ENCODE data around the gene BHLHE40.

The BHLHE40 gene

GRCh38 chr3:5004319-5005152, 25.3 kb downstream of the BHLHE40 start:
- H3K4me3 ChIP-seq (ENCODE audit: low read depth, low read length), result no peak overlapping the region
- no peak for TF ChIP-seq CTCF (IDR thresholded peaks at IDR 0.05; ENCODE audit: borderline replicate concordance, insufficient read depth, low read depth, low read length)

GRCh38 chr3:5005367-5005766, 26.1 kb downstream of the BHLHE40 start:
- TF ChIP-seq CTCF (IDR thresholded peaks at IDR 0.05; ENCODE audit: borderline replicate concordance, insufficient read depth, low read depth, low read length), result no peak

GRCh38 chr3:5006755-5007202, 27.5 kb downstream of the BHLHE40 start:
- TF ChIP-seq CTCF (IDR thresholded peaks at IDR 0.05; ENCODE audit: borderline replicate concordance, insufficient read depth, low read depth, low read length), result no peak

More at GRCh38 chr3:5005367-5005766, 26.1 kb downstream of the BHLHE40 start:
- no peak overlapping the region for H3K4me3 ChIP-seq (ENCODE audit: low read depth, low read length)

GRCh38 chr3:5007873-5008272, 28.6 kb downstream of the BHLHE40 start:
- H3K4me3 ChIP-seq (ENCODE audit: low read depth, low read length), result peak overlapping the region; percentile 41

More at GRCh38 chr3:5006755-5007202, 27.5 kb downstream of the BHLHE40 start:
- peak overlapping the region; percentile 10 for H3K4me3 ChIP-seq (ENCODE audit: low read depth, low read length)

GRCh38 chr3:5009506-5010109, 30.4 kb downstream of the BHLHE40 start:
- no peak for TF ChIP-seq CTCF (IDR thresholded peaks at IDR 0.05; ENCODE audit: borderline replicate concordance, insufficient read depth, low read depth, low read length)
- no peak overlapping the region for H3K4me3 ChIP-seq (ENCODE audit: low read depth, low read length)

More at GRCh38 chr3:5007873-5008272, 28.6 kb downstream of the BHLHE40 start:
- TF ChIP-seq CTCF (IDR thresholded peaks at IDR 0.05; ENCODE audit: borderline replicate concordance, insufficient read depth, low read depth, low read length), result no peak

- TF ChIP-seq CTCF (IDR thresholded peaks at IDR 0.05; ENCODE audit: borderline replicate concordance, insufficient read depth, low read depth, low read length), result no peak
- H3K4me3 ChIP-seq (ENCODE audit: low read depth, low read length), result no peak overlapping the region
Observed at GRCh38 chr3:5010140-5010539, 30.9 kb downstream of the BHLHE40 start.
